Measurements from ENCODE around the gene SLC9A5. TPM values are rescaled to one million over a fixed set of nuclear protein-coding genes. Genes with fewer than 3 reads are reported as not detected.

Gene SLC9A5
- total RNA-seq, 2 experiments from 2014 or later, result 2.7 to 4.2 TPM

GRCh38 chr16:67226804-67227566 lies 21.8 kb upstream of the SLC9A5 start, which contains the start of gene TMEM208:
Gene TMEM208 (plus strand): TSS chr16:67227130. CDS start chr16:67227219, 89 bp downstream.
- intact Hi-C loops (cut with micrococcal nuclease; ENCODE audit: unreplicated experiment), result loop anchor here (1.0 to 5.0 kb wide), 3 partner anchors 20 to 210 kb away; partner anchors contain the start of genes E2F4 and FHOD1
- POLR2A ChIA-PET, result interaction anchor here (0.6 to 2.3 kb wide), 16 partner anchors 9 to 356 kb away, joined by 3 to 11 read pairs (median 4); partner anchors contain the start of gene SLC9A5
- Histone ChIP-seq H3K79me2 (ENCODE audit: insufficient read depth, low read depth, low read length) (peaks cover 13% of the 10 kb centered on the region), H4K20me1 (ENCODE audit: insufficient read depth, low read length) (no peaks in the 10 kb centered on the region), H3K36me3 (ENCODE audit: insufficient read depth, low read length) (peaks cover 40% of the 10 kb centered on the region), H3K4me2 (ENCODE audit: low read length) (peak within 1 kb of the TSS; percentile 95), H3K9me3 (ENCODE audit: low read length) (no peaks in the 10 kb centered on the region), H3K9me2 (ENCODE audit: insufficient read depth, low read length) (no peaks in the 10 kb centered on the region), H3K27ac (ENCODE audit: low read depth, low read length, poor library complexity, severe bottlenecking) (peak within 1 kb of the TSS; percentile 19), H3K4me3 (ENCODE audit: low read depth, low read length, poor library complexity, severe bottlenecking) (peak within 1 kb of the TSS; percentile 95), H2AFZ (ENCODE audit: low read length) (peak within 1 kb of the TSS; percentile 76; the same call in 1 of the 2 replicates), H3K4me1 (ENCODE audit: insufficient read depth, low read length, poor library complexity, severe bottlenecking) (peaks cover 18% of the 10 kb centered on the region)
- peak; percentile 98 for DNase-seq (ENCODE audit: low spot score)
- BruUV-seq (replicated peaks), result no TSS peak
- CTCF ChIA-PET (ENCODE audit: unreplicated experiment), result interaction anchor here (0.5 to 1.8 kb wide), 10 partner anchors 9 to 445 kb away, joined by 3 to 7 read pairs (median 4); partner anchors contain the start of gene FHOD1
- no peak for TF ChIP-seq EZH2phosphoT487 (IDR thresholded peaks at IDR 0.05; ENCODE audit: borderline replicate concordance, low read depth, low read length)
- TF ChIP-seq CTCF (conservative IDR thresholded peaks at IDR 0.05; ENCODE audit: low read length), result peak; percentile 71

GRCh38 chr16:67227567-67227921 lies 21.2 kb upstream of the SLC9A5 start:
- BruUV-seq (replicated peaks), result no TSS peak
- ChIA-PET POLR2A (interaction anchor here (0.6 to 1.8 kb wide), 9 partner anchors 9 to 191 kb away, joined by 3 to 11 read pairs (median 5); partner anchors contain the start of gene FHOD1), CTCF (ENCODE audit: unreplicated experiment) (interaction anchor here (0.6 to 1.8 kb wide), 6 partner anchors 9 to 314 kb away, joined by 3 to 7 read pairs (median 4); partner anchors contain the start of gene FHOD1)
- no peaks in the 10 kb centered on the region for H4K20me1 ChIP-seq (ENCODE audit: insufficient read depth, low read length)
- H3K4me2 ChIP-seq (ENCODE audit: low read length), result peak overlapping the region; percentile 90
- intact Hi-C loops (cut with micrococcal nuclease; ENCODE audit: unreplicated experiment), result loop anchor here (1.0 to 5.0 kb wide), 3 partner anchors 20 to 210 kb away; partner anchors contain the start of genes E2F4 and FHOD1
- peaks cover 44% of the 10 kb centered on the region for H3K36me3 ChIP-seq (ENCODE audit: insufficient read depth, low read length)
- TF ChIP-seq EZH2phosphoT487 (IDR thresholded peaks at IDR 0.05; ENCODE audit: borderline replicate concordance, low read depth, low read length) (no peak), CTCF (conservative IDR thresholded peaks at IDR 0.05; ENCODE audit: low read length) (no peak)
- H3K27ac ChIP-seq (ENCODE audit: low read depth, low read length, poor library complexity, severe bottlenecking), result peak overlapping the region; percentile 19
- H3K4me1 ChIP-seq (ENCODE audit: insufficient read depth, low read length, poor library complexity, severe bottlenecking), result peaks cover 18% of the 10 kb centered on the region
- peak overlapping the region; percentile 53; the same call in 1 of the 2 replicates for H2AFZ ChIP-seq (ENCODE audit: low read length)
- H3K4me3 ChIP-seq (ENCODE audit: low read depth, low read length, poor library complexity, severe bottlenecking), result peak overlapping the region; percentile 95
- peaks cover 13% of the 10 kb centered on the region for H3K79me2 ChIP-seq (ENCODE audit: insufficient read depth, low read depth, low read length)
- DNase-seq (ENCODE audit: low spot score), result no peak
- H3K9me3 ChIP-seq (ENCODE audit: low read length), result no peaks in the 10 kb centered on the region
- no peaks in the 10 kb centered on the region for H3K9me2 ChIP-seq (ENCODE audit: insufficient read depth, low read length)

All from OCI-LY7 (cell line).